ENCODE measurements around the gene SBK3.

GRCh38 chr19:55563261-55563690, 17.9 kb upstream of the SBK3 start:
- TF ChIP-seq, protein P1, sequence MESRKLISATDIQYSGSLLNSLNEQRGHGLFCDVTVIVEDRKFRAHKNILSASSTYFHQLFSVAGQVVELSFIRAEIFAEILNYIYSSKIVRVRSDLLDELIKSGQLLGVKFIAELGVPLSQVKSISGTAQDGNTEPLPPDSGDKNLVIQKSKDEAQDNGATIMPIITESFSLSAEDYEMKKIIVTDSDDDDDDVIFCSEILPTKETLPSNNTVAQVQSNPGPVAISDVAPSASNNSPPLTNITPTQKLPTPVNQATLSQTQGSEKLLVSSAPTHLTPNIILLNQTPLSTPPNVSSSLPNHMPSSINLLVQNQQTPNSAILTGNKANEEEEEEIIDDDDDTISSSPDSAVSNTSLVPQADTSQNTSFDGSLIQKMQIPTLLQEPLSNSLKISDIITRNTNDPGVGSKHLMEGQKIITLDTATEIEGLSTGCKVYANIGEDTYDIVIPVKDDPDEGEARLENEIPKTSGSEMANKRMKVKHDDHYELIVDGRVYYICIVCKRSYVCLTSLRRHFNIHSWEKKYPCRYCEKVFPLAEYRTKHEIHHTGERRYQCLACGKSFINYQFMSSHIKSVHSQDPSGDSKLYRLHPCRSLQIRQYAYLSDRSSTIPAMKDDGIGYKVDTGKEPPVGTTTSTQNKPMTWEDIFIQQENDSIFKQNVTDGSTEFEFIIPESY (IDR thresholded peaks at IDR 0.05; ENCODE audit: extremely low read depth, insufficient replicate concordance, low read length) = no peak
- TF ChIP-seq EZH2phosphoT487 (IDR thresholded peaks at IDR 0.05; ENCODE audit: borderline replicate concordance) = no peak

Measured in HCT116 (cell line).